A549 treated with Hydrocortisone at 1 μM for 4 hours (cell line): Measurements from ENCODE around the gene ARHGEF35. TPM values are rescaled to one million over a fixed set of nuclear protein-coding genes. Genes with fewer than 3 reads are reported as not detected.

Experiments
- total RNA-seq: library from RNA; stranded (reverse); fragments of 200-300 nt; extraction: Qiagen RNA extraction; gene quantifications from 5 replicates; pipeline ENCODE4 v1.2.3, GENCODE V29; 2022

ARHGEF35 gene
- 0.37 to 0.68 TPM (median 0.39 TPM) in 5 replicates for total RNA-seq

GRCh38 chr7:144195212-144195872 is at the start of gene ARHGEF35:
Gene ARHGEF35, minus strand, starts transcription at chr7:144195833. Its CDS starts 7,450 bp downstream, at chr7:144188383.

GRCh38 chr7:144239365-144239764 is 43.7 kb upstream of the ARHGEF35 start, which contains the start of gene OR2A42:
Gene OR2A42, minus strand, starts transcription at chr7:144239605. Its CDS starts 6,762 bp downstream, at chr7:144232843.

GRCh38 chr7:144183166-144183565 is 12.5 kb downstream of the ARHGEF35 start, which contains the start of gene CTAGE4:
Gene CTAGE4, plus strand, starts transcription at chr7:144183466. Its CDS starts 38 bp downstream, at chr7:144183504.

Other genes with a start within 250 kb of the ARHGEF35 start
- gene OR2F1, start 241.0 kb downstream of the ARHGEF35 start, total RNA-seq: not detected in 5 replicates
- not detected in 5 replicates for gene OR6B1, start 195.5 kb downstream of the ARHGEF35 start, total RNA-seq
- gene OR2A5, start 146.9 kb downstream of the ARHGEF35 start, total RNA-seq: not detected in 5 replicates
- gene OR2A25, start 126.0 kb downstream of the ARHGEF35 start, total RNA-seq: not detected in 5 replicates
- not detected in 5 replicates for gene OR2A12, start 109.6 kb downstream of the ARHGEF35 start, total RNA-seq
- not detected in 5 replicates for gene OR2A2, start 86.2 kb downstream of the ARHGEF35 start, total RNA-seq
- gene OR2A14, start 72.7 kb downstream of the ARHGEF35 start, total RNA-seq: not detected in 5 replicates
- 0.03 TPM in 1 of 5 replicates, not detected in the others for gene CTAGE4, start 12.4 kb downstream of the ARHGEF35 start, total RNA-seq
- not detected in 5 replicates for gene OR2A42, start 43.8 kb upstream of the ARHGEF35 start, total RNA-seq
- not detected in 5 replicates for gene OR2A7, start 69.0 kb upstream of the ARHGEF35 start, total RNA-seq
- not detected in 5 replicates for gene CTAGE8, start 73.5 kb upstream of the ARHGEF35 start, total RNA-seq
- not detected in 5 replicates for gene OR2A1, start 116.6 kb upstream of the ARHGEF35 start, total RNA-seq
- gene ARHGEF5, start 159.6 kb upstream of the ARHGEF35 start, total RNA-seq: 2.5 to 2.9 TPM (median 2.7 TPM) in 5 replicates
- not detected in 5 replicates for gene NOBOX, start 207.9 kb upstream of the ARHGEF35 start, total RNA-seq